GM21825 (cell line): ENCODE measurements around the gene CD44.

Source experiments
- ATAC-seq: cut with Tn5 transposase; IDR thresholded peaks from one replicate; pipeline ENCODE4 v1.9.1; 2021; ENCODE audit warnings: mild to moderate bottlenecking, moderate library complexity; ENCODE audit not compliant: unreplicated experiment

Gene CD44

GRCh38 chr11:35250621-35251020 lies 111.7 kb downstream of the CD44 start:
- no peak for ATAC-seq

- no peak for ATAC-seq
Observed at GRCh38 chr11:35253237-35253636, 114.3 kb downstream of the CD44 start.

- no peak for ATAC-seq
Observed at GRCh38 chr11:35255514-35255913, 116.5 kb downstream of the CD44 start.

GRCh38 chr11:35256296-35256695 lies 117.3 kb downstream of the CD44 start:
- no peak for ATAC-seq

- peak; percentile 99 for ATAC-seq
Observed at GRCh38 chr11:35257281-35257680, 118.3 kb downstream of the CD44 start.

- no peak for ATAC-seq
Observed at GRCh38 chr11:35259529-35259928, 120.6 kb downstream of the CD44 start.

- no peak for ATAC-seq
Observed at GRCh38 chr11:35260342-35260985, 121.5 kb downstream of the CD44 start.

GRCh38 chr11:35261197-35261596 lies 122.2 kb downstream of the CD44 start:
- no peak for ATAC-seq

GRCh38 chr11:35262056-35262455 lies 123.1 kb downstream of the CD44 start:
- no peak for ATAC-seq

- no peak for ATAC-seq
Observed at GRCh38 chr11:35262735-35263134, 123.8 kb downstream of the CD44 start.

GRCh38 chr11:35265755-35266454 lies 126.9 kb downstream of the CD44 start:
- no peak for ATAC-seq

GRCh38 chr11:35267504-35267903 lies 128.5 kb downstream of the CD44 start:
- ATAC-seq, result no peak

- ATAC-seq, result no peak
Observed at GRCh38 chr11:35270342-35270741, 131.4 kb downstream of the CD44 start.

- ATAC-seq, result no peak
Observed at GRCh38 chr11:35271031-35271430, 132.1 kb downstream of the CD44 start.

GRCh38 chr11:35272391-35272902 lies 133.5 kb downstream of the CD44 start:
- peak; percentile 85 for ATAC-seq

GRCh38 chr11:35274909-35275785 lies 136.2 kb downstream of the CD44 start:
- no peak for ATAC-seq

GRCh38 chr11:35275786-35276170 lies 136.8 kb downstream of the CD44 start:
- no peak for ATAC-seq

GRCh38 chr11:35276396-35277145 lies 137.6 kb downstream of the CD44 start:
- no peak for ATAC-seq

- no peak for ATAC-seq
Observed at GRCh38 chr11:35277827-35278226, 138.9 kb downstream of the CD44 start.

GRCh38 chr11:35280727-35281126 lies 141.8 kb downstream of the CD44 start:
- no peak for ATAC-seq

GRCh38 chr11:35281169-35281688 lies 142.3 kb downstream of the CD44 start:
- ATAC-seq, result no peak
